ENCODE measurements around the gene TSPAN31.

The TSPAN31 gene

GRCh38 chr12:57738661-57739237 is 6.1 kb upstream of the TSPAN31 start, which contains the start of gene AGAP2 (continued):
- TF ChIP-seq, protein P1, sequence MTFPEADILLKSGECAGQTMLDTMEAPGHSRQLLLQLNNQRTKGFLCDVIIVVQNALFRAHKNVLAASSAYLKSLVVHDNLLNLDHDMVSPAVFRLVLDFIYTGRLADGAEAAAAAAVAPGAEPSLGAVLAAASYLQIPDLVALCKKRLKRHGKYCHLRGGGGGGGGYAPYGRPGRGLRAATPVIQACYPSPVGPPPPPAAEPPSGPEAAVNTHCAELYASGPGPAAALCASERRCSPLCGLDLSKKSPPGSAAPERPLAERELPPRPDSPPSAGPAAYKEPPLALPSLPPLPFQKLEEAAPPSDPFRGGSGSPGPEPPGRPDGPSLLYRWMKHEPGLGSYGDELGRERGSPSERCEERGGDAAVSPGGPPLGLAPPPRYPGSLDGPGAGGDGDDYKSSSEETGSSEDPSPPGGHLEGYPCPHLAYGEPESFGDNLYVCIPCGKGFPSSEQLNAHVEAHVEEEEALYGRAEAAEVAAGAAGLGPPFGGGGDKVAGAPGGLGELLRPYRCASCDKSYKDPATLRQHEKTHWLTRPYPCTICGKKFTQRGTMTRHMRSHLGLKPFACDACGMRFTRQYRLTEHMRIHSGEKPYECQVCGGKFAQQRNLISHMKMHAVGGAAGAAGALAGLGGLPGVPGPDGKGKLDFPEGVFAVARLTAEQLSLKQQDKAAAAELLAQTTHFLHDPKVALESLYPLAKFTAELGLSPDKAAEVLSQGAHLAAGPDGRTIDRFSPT (tag by site-specific recombination; IDR thresholded peaks at IDR 0.05): no peak
- TF ChIP-seq SCRT2 (tag by site-specific recombination; IDR thresholded peaks at IDR 0.05) (no peak), TRIM28 (IDR thresholded peaks at IDR 0.05; ENCODE audit: borderline replicate concordance, low read length) (no peak), EGR2 (tag by site-specific recombination; IDR thresholded peaks at IDR 0.05; ENCODE audit: low read depth) (peak; percentile 95), ZXDB (tag by site-specific recombination; IDR thresholded peaks at IDR 0.05) (no peak; the same call in 1 of the 2 replicates), MZF1 (tag by site-specific recombination; IDR thresholded peaks at IDR 0.05; ENCODE audit: borderline replicate concordance) (no peak), SP7 (tag by site-specific recombination; IDR thresholded peaks at IDR 0.05) (peak; percentile 82), MEIS1 (CRISPR knock-in tag; IDR thresholded peaks at IDR 0.05; ENCODE audit: borderline replicate concordance) (no peak), ZNF248 (tag by site-specific recombination; IDR thresholded peaks at IDR 0.05) (no peak), KLF1 (tag by site-specific recombination; IDR thresholded peaks at IDR 0.05) (no peak), ZNF596 (tag by site-specific recombination; IDR thresholded peaks at IDR 0.05) (no peak)
- TF ChIP-seq, protein P2, sequence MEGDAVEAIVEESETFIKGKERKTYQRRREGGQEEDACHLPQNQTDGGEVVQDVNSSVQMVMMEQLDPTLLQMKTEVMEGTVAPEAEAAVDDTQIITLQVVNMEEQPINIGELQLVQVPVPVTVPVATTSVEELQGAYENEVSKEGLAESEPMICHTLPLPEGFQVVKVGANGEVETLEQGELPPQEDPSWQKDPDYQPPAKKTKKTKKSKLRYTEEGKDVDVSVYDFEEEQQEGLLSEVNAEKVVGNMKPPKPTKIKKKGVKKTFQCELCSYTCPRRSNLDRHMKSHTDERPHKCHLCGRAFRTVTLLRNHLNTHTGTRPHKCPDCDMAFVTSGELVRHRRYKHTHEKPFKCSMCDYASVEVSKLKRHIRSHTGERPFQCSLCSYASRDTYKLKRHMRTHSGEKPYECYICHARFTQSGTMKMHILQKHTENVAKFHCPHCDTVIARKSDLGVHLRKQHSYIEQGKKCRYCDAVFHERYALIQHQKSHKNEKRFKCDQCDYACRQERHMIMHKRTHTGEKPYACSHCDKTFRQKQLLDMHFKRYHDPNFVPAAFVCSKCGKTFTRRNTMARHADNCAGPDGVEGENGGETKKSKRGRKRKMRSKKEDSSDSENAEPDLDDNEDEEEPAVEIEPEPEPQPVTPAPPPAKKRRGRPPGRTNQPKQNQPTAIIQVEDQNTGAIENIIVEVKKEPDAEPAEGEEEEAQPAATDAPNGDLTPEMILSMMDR (tag by site-specific recombination; IDR thresholded peaks at IDR 0.05): no peak

DNA sequence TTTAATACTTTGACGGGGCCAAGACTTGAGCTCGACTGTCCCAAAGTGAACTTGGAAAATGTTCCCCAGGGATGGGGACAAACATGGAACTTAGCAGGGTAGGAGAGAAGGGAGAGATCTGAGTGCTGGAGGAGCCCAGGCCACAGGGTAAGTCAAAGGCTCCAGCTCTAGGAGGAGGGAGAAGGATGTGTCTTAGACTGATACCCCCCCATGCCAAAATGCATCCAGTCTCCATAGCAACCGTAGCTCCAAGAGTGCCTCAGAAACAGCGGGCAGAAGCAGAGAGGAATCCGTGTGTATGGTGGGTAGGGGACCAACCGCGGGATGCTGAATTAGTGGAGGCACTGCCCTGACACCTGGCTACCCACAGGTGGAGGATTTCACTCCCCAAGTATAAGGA is 5.5 kb upstream of the TSPAN31 start:
- CTCF ChIA-PET: interaction anchor here (0.6 kb wide), 3 partner anchors 15 to 283 kb away, joined by 3 to 4 read pairs (median 3); no protein-coding TSS in a partner anchor
- peaks cover 8% of the 10 kb centered on the region; the same call in 1 of the 2 replicates for H3K4me1 ChIP-seq (ENCODE audit: control insufficient read depth, insufficient read depth, low read length)
- H3K4me3 ChIP-seq (ENCODE audit: low read depth, low read length): no peak overlapping the region
- H3K9me3 ChIP-seq (ENCODE audit: control insufficient read depth, insufficient read depth, low read depth, low read length): no peaks in the 10 kb centered on the region
- no peak overlapping the region for H3K27ac ChIP-seq (ENCODE audit: extremely low read depth, low read depth, low read length)
- POLR2A ChIA-PET: no interaction called here
- no peaks in the 10 kb centered on the region for H3K36me3 ChIP-seq (ENCODE audit: control insufficient read depth in 2 of 2, insufficient read depth in 1 of 2, low read length in 2 of 2)
- no peak for TF ChIP-seq ZIC2 (tag by site-specific recombination; IDR thresholded peaks at IDR 0.05)
- no peak for TF ChIP-seq ZSCAN30 (tag by site-specific recombination; IDR thresholded peaks at IDR 0.05)
- no peak for TF ChIP-seq SP7 (tag by site-specific recombination; IDR thresholded peaks at IDR 0.05)
- no peak for TF ChIP-seq ZNF654 (tag by site-specific recombination; IDR thresholded peaks at IDR 0.05; ENCODE audit: low read depth)
- TF ChIP-seq ZNF302 (tag by site-specific recombination; IDR thresholded peaks at IDR 0.05; ENCODE audit: low read depth): no peak
- no peak for TF ChIP-seq ZEB2 (tag by site-specific recombination; IDR thresholded peaks at IDR 0.05)
- no peak for TF ChIP-seq ZBTB21 (tag by site-specific recombination; IDR thresholded peaks at IDR 0.05)
- TF ChIP-seq, protein P3, sequence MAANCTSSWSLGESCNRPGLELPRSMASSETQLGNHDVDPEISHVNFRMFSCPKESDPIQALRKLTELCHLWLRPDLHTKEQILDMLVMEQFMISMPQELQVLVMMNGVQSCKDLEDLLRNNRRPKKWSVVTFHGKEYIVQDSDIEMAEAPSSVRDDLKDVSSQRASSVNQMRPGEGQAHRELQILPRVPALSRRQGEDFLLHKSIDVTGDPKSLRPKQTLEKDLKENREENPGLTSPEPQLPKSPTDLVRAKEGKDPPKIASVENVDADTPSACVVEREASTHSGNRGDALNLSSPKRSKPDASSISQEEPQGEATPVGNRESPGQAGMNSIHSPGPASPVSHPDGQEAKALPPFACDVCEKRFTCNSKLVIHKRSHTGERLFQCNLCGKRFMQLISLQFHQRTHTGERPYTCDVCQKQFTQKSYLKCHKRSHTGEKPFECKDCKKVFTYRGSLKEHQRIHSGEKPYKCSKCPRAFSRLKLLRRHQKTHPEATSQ (tag by site-specific recombination; IDR thresholded peaks at IDR 0.05): no peak
- no peak for TF ChIP-seq EGR2 (tag by site-specific recombination; IDR thresholded peaks at IDR 0.05; ENCODE audit: low read depth)
- TF ChIP-seq ZNF404 (tag by site-specific recombination; IDR thresholded peaks at IDR 0.05): no peak
- TF ChIP-seq BCL11B (tag by site-specific recombination; IDR thresholded peaks at IDR 0.05; ENCODE audit: low read depth): no peak
- TF ChIP-seq ZFP69B (tag by site-specific recombination; IDR thresholded peaks at IDR 0.05): no peak
- no peak for TF ChIP-seq ZSCAN16 (tag by site-specific recombination; IDR thresholded peaks at IDR 0.05)
- no peak for TF ChIP-seq ZNF398 (tag by site-specific recombination; IDR thresholded peaks at IDR 0.05)
- TF ChIP-seq, protein P4, sequence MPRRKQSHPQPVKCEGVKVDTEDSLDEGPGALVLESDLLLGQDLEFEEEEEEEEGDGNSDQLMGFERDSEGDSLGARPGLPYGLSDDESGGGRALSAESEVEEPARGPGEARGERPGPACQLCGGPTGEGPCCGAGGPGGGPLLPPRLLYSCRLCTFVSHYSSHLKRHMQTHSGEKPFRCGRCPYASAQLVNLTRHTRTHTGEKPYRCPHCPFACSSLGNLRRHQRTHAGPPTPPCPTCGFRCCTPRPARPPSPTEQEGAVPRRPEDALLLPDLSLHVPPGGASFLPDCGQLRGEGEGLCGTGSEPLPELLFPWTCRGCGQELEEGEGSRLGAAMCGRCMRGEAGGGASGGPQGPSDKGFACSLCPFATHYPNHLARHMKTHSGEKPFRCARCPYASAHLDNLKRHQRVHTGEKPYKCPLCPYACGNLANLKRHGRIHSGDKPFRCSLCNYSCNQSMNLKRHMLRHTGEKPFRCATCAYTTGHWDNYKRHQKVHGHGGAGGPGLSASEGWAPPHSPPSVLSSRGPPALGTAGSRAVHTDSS (tag by site-specific recombination; IDR thresholded peaks at IDR 0.05): no peak
- TF ChIP-seq ZNF664 (tag by site-specific recombination; IDR thresholded peaks at IDR 0.05): no peak
- no peak for TF ChIP-seq IKZF3 (tag by site-specific recombination; IDR thresholded peaks at IDR 0.05)
- no peak for TF ChIP-seq ZSCAN23 (tag by site-specific recombination; IDR thresholded peaks at IDR 0.05)
